ENCODE data around the gene LY86.

The LY86 gene

GRCh38 chr6:6543181-6543879, 45.2 kb upstream of the LY86 start:
- H3K4me2 ChIP-seq (ENCODE audit: low read depth, low read length, poor library complexity, severe bottlenecking), result no peak overlapping the region
- H3K27me3 ChIP-seq (ENCODE audit: low read length), result no peaks in the 10 kb centered on the region
- no peaks in the 10 kb centered on the region for H3K9me2 ChIP-seq (replicated peaks; ENCODE audit: insufficient read depth, low read length)
- no peak overlapping the region for H3K4me3 ChIP-seq (ENCODE audit: insufficient read depth, low read length, poor library complexity, severe bottlenecking)
- no peaks in the 10 kb centered on the region for H3K79me2 ChIP-seq (ENCODE audit: insufficient read depth, low read length)
- peaks cover 6% of the 10 kb centered on the region; the same call in 1 of the 2 replicates for H3K9me3 ChIP-seq (ENCODE audit: insufficient read depth, low read length)
- no peaks in the 10 kb centered on the region for H4K20me1 ChIP-seq (ENCODE audit: low read depth, low read length)
- H3K27ac ChIP-seq (ENCODE audit: low read depth, low read length), result no peak overlapping the region
- TF ChIP-seq, protein P1, sequence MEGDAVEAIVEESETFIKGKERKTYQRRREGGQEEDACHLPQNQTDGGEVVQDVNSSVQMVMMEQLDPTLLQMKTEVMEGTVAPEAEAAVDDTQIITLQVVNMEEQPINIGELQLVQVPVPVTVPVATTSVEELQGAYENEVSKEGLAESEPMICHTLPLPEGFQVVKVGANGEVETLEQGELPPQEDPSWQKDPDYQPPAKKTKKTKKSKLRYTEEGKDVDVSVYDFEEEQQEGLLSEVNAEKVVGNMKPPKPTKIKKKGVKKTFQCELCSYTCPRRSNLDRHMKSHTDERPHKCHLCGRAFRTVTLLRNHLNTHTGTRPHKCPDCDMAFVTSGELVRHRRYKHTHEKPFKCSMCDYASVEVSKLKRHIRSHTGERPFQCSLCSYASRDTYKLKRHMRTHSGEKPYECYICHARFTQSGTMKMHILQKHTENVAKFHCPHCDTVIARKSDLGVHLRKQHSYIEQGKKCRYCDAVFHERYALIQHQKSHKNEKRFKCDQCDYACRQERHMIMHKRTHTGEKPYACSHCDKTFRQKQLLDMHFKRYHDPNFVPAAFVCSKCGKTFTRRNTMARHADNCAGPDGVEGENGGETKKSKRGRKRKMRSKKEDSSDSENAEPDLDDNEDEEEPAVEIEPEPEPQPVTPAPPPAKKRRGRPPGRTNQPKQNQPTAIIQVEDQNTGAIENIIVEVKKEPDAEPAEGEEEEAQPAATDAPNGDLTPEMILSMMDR (IDR thresholded peaks at IDR 0.05; ENCODE audit: insufficient read depth, low read length, poor library complexity, severe bottlenecking), result no peak
- no peak overlapping the region for H3K9ac ChIP-seq (ENCODE audit: low read length)
- H3F3A ChIP-seq (ENCODE audit: insufficient read depth), result no peaks in the 10 kb centered on the region
- no peak overlapping the region for H2AFZ ChIP-seq (ENCODE audit: low read depth, low read length, severe bottlenecking)
- H3K36me3 ChIP-seq (ENCODE audit: low read length), result no peaks in the 10 kb centered on the region

DNA sequence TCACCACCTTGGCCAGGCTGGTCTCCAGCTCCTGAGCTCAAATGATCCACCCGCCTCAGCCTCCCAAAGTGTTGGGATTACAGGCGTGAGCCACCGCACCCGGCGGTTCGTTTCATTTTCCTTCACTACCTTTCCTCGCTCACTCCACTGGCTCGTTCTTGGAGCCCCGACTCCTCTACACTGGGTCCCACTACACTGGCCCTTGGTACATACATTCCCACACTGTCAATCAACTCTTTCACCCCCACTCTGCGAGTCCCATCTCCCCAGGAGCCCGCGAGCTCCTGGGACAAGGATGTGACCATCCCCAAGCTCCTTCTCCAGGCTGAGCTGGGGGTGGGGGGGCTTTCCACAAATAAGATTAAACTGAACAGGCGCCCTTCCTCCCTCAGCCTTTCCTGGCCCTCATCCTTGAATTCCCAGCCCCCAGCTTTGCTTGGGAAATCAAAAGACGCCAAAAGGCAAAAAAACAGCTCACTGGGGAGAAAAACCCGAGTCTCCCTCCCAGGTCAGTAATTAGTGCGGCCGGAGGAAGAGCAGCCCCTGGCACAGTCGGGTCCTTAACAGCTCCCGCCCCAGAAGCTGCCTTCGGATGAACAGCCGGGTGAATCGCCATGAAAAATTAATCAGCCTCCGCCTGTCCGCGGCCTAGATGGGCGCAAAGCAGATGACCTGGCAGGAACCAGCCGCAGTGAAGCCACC, 42.8 kb upstream of the LY86 start:
- no peaks in the 10 kb centered on the region for H3K9me2 ChIP-seq (replicated peaks; ENCODE audit: insufficient read depth, low read length)
- no peaks in the 10 kb centered on the region for H3K36me3 ChIP-seq (ENCODE audit: low read length)
- no peaks in the 10 kb centered on the region for H3K27me3 ChIP-seq (ENCODE audit: low read length)
- H3K4me2 ChIP-seq (ENCODE audit: low read depth, low read length, poor library complexity, severe bottlenecking), result no peak overlapping the region
- no peak overlapping the region for H3K27ac ChIP-seq (ENCODE audit: low read depth, low read length)
- H3K9me3 ChIP-seq (ENCODE audit: insufficient read depth, low read length), result peaks cover 6% of the 10 kb centered on the region; the same call in 1 of the 2 replicates
- no peak overlapping the region for H3K4me3 ChIP-seq (ENCODE audit: insufficient read depth, low read length, poor library complexity, severe bottlenecking)
- H3F3A ChIP-seq (ENCODE audit: insufficient read depth), result no peaks in the 10 kb centered on the region
- no peak overlapping the region for H3K9ac ChIP-seq (ENCODE audit: low read length)
- no peak overlapping the region for H2AFZ ChIP-seq (ENCODE audit: low read depth, low read length, severe bottlenecking)
- TF ChIP-seq, protein P1 (IDR thresholded peaks at IDR 0.05; ENCODE audit: insufficient read depth, low read length, poor library complexity, severe bottlenecking), result no peak
- peak; percentile 90; the same call in 1 of the 2 replicates for TF ChIP-seq EZH2phosphoT487 (conservative IDR thresholded peaks at IDR 0.05; ENCODE audit: low read length)
- H4K20me1 ChIP-seq (ENCODE audit: low read depth, low read length), result no peaks in the 10 kb centered on the region
- no peaks in the 10 kb centered on the region for H3K79me2 ChIP-seq (ENCODE audit: insufficient read depth, low read length)

- Histone ChIP-seq H4K20me1 (ENCODE audit: low read depth, low read length) (no peaks in the 10 kb centered on the region), H3K9me2 (replicated peaks; ENCODE audit: insufficient read depth, low read length) (no peaks in the 10 kb centered on the region), H3K27ac (ENCODE audit: low read depth, low read length) (no peak overlapping the region), H2AFZ (ENCODE audit: low read depth, low read length, severe bottlenecking) (peak overlapping the region; percentile 46), H3K79me2 (ENCODE audit: insufficient read depth, low read length) (no peaks in the 10 kb centered on the region), H3K9ac (ENCODE audit: low read length) (no peak overlapping the region), H3F3A (ENCODE audit: insufficient read depth) (no peaks in the 10 kb centered on the region), H3K4me2 (ENCODE audit: low read depth, low read length, poor library complexity, severe bottlenecking) (peak overlapping the region; percentile 39), H3K9me3 (ENCODE audit: insufficient read depth, low read length) (peaks cover 6% of the 10 kb centered on the region; the same call in 1 of the 2 replicates), H3K27me3 (ENCODE audit: low read length) (no peaks in the 10 kb centered on the region), H3K4me3 (ENCODE audit: insufficient read depth, low read length, poor library complexity, severe bottlenecking) (no peak overlapping the region), H3K36me3 (ENCODE audit: low read length) (no peaks in the 10 kb centered on the region)
- peak; percentile 41; the same call in 1 of the 2 replicates for TF ChIP-seq EZH2phosphoT487 (conservative IDR thresholded peaks at IDR 0.05; ENCODE audit: low read length)
- TF ChIP-seq, protein P1 (IDR thresholded peaks at IDR 0.05; ENCODE audit: insufficient read depth, low read length, poor library complexity, severe bottlenecking), result no peak
These were observed 42.0 kb upstream of the LY86 start for GRCh38 chr6:6546318-6547109.

Data from SU-DHL-6 (cell line).